ENCODE data around the gene MS4A10. TPM values are rescaled to one million over a fixed set of nuclear protein-coding genes. Genes with fewer than 3 reads are reported as not detected.

MS4A10 gene
- total and polyA plus RNA-seq, 9 of the 15 experiments (the other 6 are each of a cell fraction or from before 2014, with no cell fraction given) = not detected

- ATAC-seq = no peak
- H3K9ac ChIP-seq (ENCODE audit: insufficient read depth in 1 of 2, low read depth in 2 of 2, low read length in 2 of 2) = peak overlapping the region; percentile 73 to 81; a peak in 2 of 4 replicates
- peak overlapping the region; percentile 96 for H2AFZ ChIP-seq (ENCODE audit: low read depth, low read length)
- no peaks in the 10 kb centered on the region for H3K27me3 ChIP-seq (ENCODE audit: control insufficient read depth in 2 of 2, insufficient read depth in 2 of 2, low read length in 2 of 2)
- DNase-seq (ENCODE audit: extremely low read depth in 1 of 4, low spot score in 3 of 4) = no peak
- in situ Hi-C loops (cut with MboI) (no loop called here), intact Hi-C loops (cut with micrococcal nuclease) (no loop called here)
- 54% methylated on average over 14 of the region's 14 CpGs for WGBS (ENCODE audit: insufficient coverage, low coverage, missing lambda C conversion rate)
- no peak overlapping the region for H3K4me3 ChIP-seq
- peak overlapping the region; percentile 89 for H3K4me2 ChIP-seq (ENCODE audit: insufficient read depth, low read length)
- peaks cover 3% of the 10 kb centered on the region for H3K9me1 ChIP-seq (ENCODE audit: control insufficient read depth, insufficient read depth, low read length)
- CTCF ChIA-PET (ENCODE audit: low intra/inter-chr PET ratio) = no interaction called here
- no TSS peak for BruUV-seq (replicated peaks)
- H3K4me1 ChIP-seq (replicated peaks in 1 of 2; ENCODE audit: control insufficient read depth in 2 of 2, insufficient read depth in 2 of 2, low read length in 2 of 2) = peaks cover 28 to 41% of the 10 kb centered on the region in 2 experiments
- H4K20me1 ChIP-seq (replicated peaks; ENCODE audit: control insufficient read depth, insufficient read depth, low read length) = peaks cover 3% of the 10 kb centered on the region; the same call in 1 of the 2 replicates
- H3K79me2 ChIP-seq (ENCODE audit: control insufficient read depth, insufficient read depth, low read length) = peaks cover 39% of the 10 kb centered on the region
- FAIRE-seq = no peak
- peak overlapping the region; percentile 67 for H3K27ac ChIP-seq (ENCODE audit: extremely low read depth, low read depth, low read length)
- H3K9me3 ChIP-seq (replicated peaks; ENCODE audit: control insufficient read depth, insufficient read depth, low read depth, low read length) = no peaks in the 10 kb centered on the region
- POLR2A ChIA-PET = interaction anchor here (0.8 to 1.4 kb wide), 3 partner anchors 8 to 51 kb away, joined by 3 to 4 read pairs (median 4); no protein-coding TSS in a partner anchor
- peaks cover 18% of the 10 kb centered on the region for H3K36me3 ChIP-seq (ENCODE audit: control insufficient read depth, insufficient read depth, low read length)
- TF ChIP-seq RHOXF2B (CRISPR knock-in tag; conservative IDR thresholded peaks at IDR 0.05) (no peak), C11orf30 (IDR thresholded peaks at IDR 0.05; ENCODE audit: low read depth) (peak; percentile 83), ZKSCAN8 (CRISPR knock-in tag; IDR thresholded peaks at IDR 0.05) (no peak), MAFF (IDR thresholded peaks at IDR 0.05; ENCODE audit: low read length) (peak; percentile 55), ZBTB7A (IDR thresholded peaks at IDR 0.05; ENCODE audit: borderline replicate concordance, control insufficient read depth, low read depth, low read length) (peak; percentile 14; the same call in 1 of the 2 replicates), TEAD4 (IDR thresholded peaks at IDR 0.05; ENCODE audit: low read length) (no peak), TEAD4 (CRISPR knock-in tag; IDR thresholded peaks at IDR 0.05; ENCODE audit: borderline replicate concordance) (no peak), MAFG (tag; conservative IDR thresholded peaks at IDR 0.05) (0 out of 2 replicates have a peak, but pooled peaks have one; percentile 49), ZNF316 (IDR thresholded peaks at IDR 0.05) (peak; percentile 86), FOXK1 (CRISPR knock-in tag; IDR thresholded peaks at IDR 0.05; ENCODE audit: borderline replicate concordance) (no peak), MAFK (IDR thresholded peaks at IDR 0.05; ENCODE audit: low read length) (peak; percentile 64)
These were observed 55.6 kb downstream of the MS4A10 start for GRCh38 chr11:60840470-60841430.
